Posterior cingulate gyrus (tissue), 11 donors: ENCODE measurements around the gene PGAP2.
A peak's percentile ranks its signal among the peaks of the same experiment; 100 is the strongest.

Experiments
- DNase-seq, 10 donors: peaks; one replicate each; pipeline versions ENCODE4 v3.0.0 to v3.0.0-alpha.2; 2020 to 2021; ENCODE audit warnings: mixed read lengths in 3 of 10
- intact Hi-C: fragments of 100-400 bp; cut with DNase I; formaldehyde crosslinking; loops from one replicate; pipeline ENCODE4 v1.15.1; 2023

PGAP2 gene

DNA sequence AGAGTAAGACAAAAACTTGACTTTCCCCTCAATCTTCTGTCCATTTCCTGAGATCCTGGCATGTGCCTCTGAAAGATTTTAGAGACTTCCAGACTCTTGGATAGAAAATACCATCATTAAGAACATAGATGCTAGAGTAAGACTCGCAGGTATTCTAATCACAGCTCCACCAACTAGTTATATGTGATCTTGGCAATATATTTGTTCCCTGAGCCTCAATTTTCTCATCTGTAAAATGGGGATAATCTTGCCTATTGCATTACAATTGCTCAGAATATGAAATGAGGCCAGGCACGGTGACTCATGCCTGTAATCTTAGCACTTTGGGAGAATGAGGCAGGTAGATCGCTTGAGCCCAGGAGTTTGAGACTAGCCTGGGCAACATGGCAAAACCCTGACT is 21.7 kb downstream of the PGAP2 start:
- intact Hi-C loops: no loop called here
- DNase-seq: no peak

DNA sequence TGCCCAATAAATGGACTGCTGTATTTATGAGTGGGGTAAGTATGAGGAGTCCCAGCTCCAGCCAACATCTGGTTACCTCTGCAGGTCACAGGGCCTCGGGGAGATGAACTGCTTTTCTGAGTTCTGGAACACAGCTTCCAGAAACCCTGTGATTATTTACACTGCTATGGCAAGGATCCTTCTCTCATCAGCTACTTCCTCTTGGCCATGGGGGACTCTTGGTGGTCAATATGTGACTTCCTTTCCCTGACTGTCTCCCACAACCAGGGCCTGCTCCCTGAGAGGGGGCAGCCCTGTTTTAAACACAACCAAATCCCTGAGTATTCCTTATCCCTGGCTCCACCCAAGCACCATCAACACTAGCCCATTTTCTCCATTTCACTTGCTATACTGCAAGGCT is 22.4 kb downstream of the PGAP2 start:
- DNase-seq: no peak
- intact Hi-C loops: no loop called here

DNA sequence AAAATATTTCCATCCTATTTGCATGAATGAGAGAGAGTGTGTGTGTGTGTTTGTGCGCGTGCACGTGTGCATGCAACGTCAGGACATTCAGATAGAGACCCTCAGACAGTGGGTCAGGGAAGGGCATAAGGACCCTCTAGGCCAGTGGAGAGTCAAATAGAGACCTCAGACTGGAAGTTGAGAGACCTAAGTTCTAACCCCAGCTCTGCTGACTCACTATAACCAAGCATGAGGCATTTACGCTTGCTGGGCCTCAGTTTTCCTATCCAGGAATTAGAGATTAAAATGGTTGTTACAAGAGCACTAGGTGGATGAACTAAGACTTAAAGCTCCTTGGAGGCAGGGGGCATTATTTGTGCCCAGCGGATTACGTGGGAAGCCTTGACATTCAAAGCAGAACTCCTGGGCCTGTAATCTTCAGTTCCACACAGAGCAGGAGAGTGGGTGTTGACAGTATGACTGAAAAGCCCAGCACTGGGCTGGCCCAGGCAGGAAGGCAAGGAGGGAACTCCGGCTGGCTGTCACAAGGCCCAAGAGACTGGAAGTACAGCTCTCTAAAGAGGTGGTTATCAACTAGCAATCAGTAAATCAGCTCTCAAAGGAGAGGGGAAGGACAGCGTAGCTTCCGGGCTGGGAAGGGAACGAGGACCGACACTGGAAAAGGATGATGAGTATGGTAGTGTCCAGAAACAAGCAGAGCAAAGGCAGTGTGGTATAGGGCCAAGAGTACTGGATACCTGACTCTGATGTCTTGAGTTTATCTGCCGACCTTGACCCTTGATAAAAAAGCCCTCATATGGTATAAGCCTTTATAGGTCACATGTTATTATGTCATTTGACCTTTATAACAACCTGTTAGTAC is 23.2 kb downstream of the PGAP2 start:
- DNase-seq: peak in 1 of 10 donors; percentile 82
- intact Hi-C loops: no loop called here

DNA sequence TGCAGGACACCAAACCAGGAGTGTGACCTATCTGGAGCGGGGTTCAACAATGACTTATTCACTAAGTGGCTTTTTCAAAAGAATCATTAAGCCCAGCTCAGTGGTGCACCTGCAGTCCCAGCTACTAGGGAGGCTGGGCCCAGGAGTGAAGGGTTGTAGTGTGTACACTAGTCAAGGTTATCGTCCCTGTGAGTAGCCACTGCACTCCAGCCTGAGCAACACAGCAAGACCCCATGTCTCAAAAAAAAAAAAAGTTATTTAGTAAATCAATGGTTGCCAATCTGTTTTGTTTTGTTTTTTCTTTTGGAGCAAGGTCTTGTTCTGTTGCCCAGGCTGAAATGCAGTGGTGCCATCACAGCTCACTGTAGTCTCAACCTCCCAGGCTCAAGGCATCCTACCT is 24.5 kb downstream of the PGAP2 start:
- intact Hi-C loops: no loop called here
- DNase-seq: peak in 1 of 10 donors; percentile 25

DNA sequence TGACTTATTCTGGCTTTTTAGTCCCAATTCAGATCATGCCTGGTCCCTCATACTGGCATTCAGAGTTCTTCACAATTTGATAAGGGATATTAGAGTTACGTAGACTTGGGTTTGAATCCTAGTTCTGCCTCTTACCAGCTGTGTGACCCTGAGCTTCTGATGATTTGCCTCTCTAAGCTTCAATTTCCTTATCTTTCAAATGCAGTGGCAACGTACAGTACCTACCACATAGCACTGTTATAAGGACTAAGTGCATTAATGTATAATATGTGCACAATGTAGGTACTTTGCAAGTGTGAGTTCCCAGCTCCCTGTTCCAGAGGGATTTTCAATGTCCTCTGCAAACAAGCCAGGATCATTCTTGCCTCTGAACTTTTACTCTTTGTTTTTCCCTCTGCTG is 25.1 kb downstream of the PGAP2 start:
- no peak for DNase-seq
- intact Hi-C loops: no loop called here

DNA sequence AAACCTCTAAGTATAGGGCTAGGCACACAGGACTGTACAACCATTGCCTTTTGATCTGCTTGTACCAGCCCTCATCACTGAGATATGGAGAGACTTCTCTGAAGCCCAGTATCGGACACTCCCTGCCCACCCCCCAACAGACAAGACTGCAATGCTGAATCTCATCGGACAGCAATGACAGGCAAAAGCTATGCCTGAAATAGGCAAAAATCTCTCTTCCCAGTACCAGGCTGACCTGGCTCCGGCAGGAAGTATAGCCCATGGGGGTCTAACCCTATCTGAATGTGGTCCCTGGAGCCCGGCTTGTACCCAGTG is 25.9 kb downstream of the PGAP2 start:
- intact Hi-C loops: no loop called here
- DNase-seq: no peak

DNA sequence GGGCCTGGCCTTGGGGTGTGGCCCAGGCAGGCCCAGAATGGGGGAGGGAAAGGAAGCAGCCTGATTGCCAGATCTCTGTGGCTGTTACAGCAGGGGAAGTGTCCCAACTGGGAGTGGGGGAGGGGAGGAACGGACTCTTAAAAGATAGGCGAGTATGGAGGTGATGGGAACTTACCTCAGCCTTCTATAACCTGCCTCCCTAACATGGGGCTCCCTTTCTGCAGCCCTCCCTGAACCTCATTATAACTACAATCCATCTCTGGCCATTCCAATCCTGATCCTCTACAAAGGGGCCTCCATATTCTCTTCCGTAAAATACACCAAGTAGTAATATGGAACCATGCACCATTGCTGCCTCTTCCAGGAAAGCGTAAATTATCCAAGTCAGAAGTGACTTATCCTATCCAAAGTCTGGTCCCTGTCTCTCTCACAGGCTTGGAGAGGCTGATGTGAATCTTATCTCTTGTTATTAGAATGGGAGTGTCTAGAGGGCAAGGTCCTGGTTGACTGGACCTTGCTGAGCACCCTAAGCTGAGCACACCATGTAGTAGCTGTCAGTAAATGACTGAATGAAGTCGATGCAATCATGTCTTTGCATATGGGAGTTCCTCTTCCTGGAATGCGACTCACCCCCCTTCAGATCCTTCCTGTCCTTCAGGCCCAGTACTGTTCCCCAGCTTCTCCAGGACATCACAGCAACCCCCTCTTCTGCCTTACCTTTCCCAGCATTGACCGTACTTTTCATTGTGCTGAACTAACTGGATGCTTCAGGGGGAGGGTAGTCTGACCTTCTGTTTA is 26.5 kb downstream of the PGAP2 start:
- intact Hi-C loops: no loop called here
- peak in 3 of 10 donors; percentile 28 to 83 (median 33) for DNase-seq

DNA sequence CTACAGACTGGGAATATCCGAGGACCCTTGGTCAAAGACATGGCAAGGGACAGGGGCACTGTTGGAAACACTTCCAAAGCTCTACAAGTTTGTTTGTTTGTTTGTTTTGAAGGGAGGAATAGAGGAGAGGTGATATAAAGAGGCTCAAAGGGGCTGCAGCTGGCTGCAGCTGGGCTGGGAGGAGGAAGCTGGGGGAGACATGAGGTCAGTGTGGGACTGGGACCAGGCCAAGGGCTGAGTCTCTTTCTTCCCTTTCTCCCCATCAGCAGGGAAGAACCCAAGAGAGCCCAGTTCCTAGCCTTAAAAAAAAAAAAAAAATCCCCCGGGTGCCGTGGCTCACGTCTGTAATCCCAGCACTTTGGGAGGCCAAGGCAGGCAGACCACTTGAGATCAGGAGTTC is 27.4 kb downstream of the PGAP2 start:
- intact Hi-C loops: no loop called here
- peak in 5 of 10 donors; percentile 38 to 87 (median 60) for DNase-seq

DNA sequence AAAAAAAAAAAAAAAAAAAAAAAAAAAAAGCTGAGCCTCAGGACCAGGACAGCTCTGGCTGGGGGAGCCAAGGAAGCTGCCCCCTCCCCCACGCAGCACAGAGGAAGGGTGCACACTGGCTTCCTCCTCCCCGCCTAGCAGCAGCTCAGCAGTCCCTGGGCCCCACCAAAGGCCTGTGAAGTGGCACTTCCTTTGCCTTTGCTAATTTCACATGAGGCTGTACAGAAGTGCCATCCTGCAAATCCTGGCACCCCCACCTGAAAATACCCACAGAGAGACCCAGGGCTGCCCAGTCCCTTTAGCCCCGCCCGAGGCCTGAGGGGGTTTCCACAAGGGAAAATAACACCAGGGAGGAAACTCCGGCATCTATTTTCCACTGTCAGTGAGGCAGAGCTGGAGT is 28.5 kb downstream of the PGAP2 start:
- peak in 1 of 10 donors; percentile 84 for DNase-seq

DNA sequence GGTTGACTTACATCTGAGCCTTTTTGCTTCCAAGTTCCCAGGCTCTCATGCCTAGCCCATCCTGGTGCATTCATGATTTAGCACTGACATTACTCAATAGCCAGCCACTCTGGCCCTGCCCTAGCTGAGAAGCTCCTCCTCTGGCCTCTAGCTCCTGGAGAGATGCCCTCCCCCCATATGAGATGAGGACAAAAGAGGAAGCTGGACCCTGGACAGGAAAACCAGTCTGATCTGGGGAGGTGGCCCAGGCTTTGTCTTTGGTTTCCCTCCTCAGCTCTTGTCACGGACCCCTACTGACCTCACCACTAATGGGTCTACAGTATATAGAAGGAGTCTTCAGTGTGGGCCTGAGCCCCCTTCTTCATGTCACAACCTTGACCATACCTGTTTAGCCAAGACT is 29.4 kb downstream of the PGAP2 start:
- intact Hi-C loops: no loop called here
- peak in 3 of 10 donors; percentile 20 to 86 (median 42) for DNase-seq

More for the DNA sequence above, 28.5 kb downstream of the PGAP2 start:
- intact Hi-C loops: no loop called here

DNA sequence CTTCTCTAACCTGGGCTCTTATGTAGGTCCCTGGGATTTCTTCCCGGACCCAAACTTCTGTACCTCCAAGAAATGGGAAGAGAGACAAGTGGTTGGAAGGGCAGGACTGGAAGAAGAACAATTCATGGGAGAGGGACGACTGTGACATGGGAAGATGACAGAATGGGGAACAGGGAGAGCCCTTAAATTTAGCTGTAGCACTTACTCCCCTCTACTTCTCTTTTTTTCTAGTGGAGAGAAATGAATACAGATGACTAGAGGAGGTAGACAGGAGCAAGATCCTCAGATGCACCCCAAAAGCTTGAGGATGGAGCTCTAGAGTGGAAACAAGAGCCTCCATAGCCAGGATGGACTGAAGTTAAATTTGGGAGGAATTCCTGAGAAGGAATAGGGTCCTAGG is 30.1 kb downstream of the PGAP2 start:
- no peak for DNase-seq
- intact Hi-C loops: no loop called here

DNA sequence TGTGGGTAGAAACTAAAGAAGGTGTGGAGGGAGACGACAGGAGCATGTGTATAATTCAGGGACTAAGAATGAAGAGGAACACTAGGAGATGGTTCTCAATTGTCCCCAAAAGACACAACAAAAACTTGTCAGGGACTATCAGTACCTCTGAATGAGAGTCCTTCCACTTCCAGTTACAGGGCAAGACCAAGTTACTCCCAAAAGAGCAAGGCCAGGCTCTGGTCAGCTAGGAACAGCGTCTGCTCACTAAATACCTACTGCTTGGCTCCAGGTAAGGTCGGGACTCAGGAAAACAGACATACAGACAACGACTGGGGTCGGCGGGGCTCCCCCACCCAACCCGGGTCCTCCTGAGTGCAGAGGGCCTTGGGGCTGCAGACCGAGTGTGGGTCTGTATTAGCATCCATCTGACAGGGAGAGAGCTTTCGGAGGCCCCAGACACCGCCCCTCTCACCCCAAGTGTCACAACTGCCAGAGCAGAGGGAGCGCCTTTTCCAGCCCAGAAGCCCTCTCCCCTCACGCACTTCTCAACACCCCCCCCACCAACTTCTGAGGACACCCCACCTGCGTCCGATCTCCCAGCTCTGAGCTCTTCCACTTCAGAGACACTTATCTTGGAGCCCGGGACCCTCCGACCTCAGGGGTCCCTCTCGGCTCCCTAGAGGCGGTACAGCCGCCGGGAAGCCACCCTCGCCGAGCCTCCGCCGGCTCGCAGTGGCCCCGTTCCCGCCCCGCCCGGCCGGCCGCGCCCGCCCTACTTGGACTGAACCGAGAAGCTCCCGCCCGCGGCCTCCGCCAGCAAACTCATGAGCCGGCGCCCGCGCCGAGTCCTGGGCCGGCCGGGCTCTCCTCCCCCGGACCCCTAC is 31.9 kb downstream of the PGAP2 start:
- no peak for DNase-seq
- intact Hi-C loops: loop anchor here (2.0 kb wide), 1 partner anchor 43 kb away; the partner anchor contains the start of gene NUP98

DNA sequence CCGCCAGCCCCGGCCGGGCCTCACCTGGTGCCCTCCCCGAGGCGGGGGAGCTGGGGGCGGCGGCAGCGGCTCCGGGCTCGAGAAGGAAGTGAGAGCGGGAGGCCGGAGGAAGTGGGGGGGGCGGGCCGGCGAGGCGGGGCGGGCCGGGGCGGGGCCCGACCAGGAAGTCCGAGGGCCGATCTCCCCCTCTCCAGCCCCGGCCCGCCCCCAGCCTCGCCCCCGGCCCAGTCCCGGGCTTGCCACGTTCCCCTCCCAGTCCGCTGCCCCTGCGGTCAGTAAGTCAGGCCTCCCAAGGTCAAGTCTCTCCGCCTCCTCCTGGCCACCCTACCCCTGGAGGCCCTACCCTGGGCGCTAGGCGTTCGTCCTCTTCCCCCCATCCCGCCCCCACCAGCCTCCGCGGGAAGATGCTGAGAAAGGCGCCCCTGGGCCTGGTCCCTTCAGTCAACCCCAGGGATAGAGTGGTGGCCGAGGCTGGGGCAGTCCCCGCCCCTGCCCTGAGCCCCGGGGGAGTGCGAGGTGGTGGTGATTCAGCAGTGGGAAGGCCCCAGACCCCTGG is 32.6 kb downstream of the PGAP2 start, which contains the start of gene RHOG:
Gene RHOG, minus strand, starts transcription at position 90 of the 556 bp plus-strand sequence. CDS start 12,821 bp downstream, outside the sequence.
- peak in 9 of 10 donors; percentile 53 to 95 (median 68) for DNase-seq
- intact Hi-C loops: loop anchor here (1.0 to 2.0 kb wide), 2 partner anchors 14 to 44 kb away; partner anchors contain the start of genes NUP98 and STIM1

DNA sequence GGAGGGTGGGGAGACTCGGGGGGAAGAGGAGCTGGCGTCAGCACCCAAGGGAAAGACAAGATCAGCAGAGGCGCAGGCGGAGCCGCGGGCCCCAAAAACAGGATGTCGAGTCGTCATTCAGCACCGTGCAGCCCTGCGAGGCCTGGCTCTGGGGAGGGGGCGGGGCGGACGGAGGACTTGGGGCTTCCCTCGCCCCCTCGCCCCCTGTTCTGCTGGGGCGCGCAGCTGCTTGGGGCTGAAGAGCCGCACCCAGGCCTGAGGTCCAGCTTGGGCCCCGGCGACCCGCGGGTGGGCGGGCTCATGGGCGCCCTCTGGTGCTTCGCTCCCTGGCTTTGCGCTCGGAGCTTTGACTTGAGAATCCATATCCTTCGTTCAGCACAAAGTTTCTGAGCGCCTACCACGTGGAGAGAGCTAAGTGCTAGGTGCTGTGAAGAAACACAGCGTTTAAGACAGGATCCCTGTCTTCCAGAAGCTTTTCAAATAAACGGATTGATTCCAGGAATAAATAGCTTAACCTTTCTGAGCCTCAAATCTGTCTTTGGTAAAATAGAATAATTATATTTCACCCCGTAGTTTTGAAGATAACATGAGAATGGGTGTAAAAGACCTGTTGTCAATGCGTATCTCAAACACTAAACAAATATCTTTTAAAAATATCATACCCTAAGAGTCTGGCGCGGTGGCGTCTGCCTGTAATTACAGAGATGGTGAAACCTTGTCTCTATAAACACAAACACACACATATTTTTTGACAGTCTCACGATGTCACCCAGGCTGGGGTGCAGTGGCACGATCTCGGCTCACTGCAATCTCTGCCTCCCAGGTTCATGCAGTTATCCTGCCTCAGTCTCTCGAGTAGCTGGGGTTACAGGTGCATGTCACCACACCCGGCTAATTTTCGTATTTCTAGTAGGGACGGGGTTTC is 33.3 kb downstream of the PGAP2 start:
- intact Hi-C loops: loop anchor here (1.0 to 2.0 kb wide), 2 partner anchors 14 to 45 kb away; partner anchors contain the start of genes NUP98 and STIM1
- peak; percentile 75 to 97 (median 86) for DNase-seq

DNA sequence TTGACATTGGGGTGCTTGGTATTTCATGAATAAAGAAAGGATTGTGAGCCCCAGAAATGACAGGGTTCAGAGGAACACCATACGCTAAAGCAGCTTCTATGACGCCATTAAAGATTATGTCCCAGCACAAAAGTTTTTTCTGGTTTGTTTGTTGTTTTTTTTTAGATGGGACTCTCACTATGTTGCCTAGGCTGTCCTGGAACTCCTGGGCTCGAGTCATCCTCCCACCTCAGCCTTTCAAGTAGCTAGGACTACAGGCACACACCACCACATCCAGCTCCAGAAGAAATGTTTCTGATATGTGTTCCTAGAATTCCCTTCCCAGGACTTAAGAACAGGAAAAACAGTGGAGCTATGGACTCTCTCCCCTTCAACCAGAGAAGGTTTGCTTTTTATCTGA is 35.0 kb downstream of the PGAP2 start:
- intact Hi-C loops: no loop called here
- DNase-seq: no peak

DNA sequence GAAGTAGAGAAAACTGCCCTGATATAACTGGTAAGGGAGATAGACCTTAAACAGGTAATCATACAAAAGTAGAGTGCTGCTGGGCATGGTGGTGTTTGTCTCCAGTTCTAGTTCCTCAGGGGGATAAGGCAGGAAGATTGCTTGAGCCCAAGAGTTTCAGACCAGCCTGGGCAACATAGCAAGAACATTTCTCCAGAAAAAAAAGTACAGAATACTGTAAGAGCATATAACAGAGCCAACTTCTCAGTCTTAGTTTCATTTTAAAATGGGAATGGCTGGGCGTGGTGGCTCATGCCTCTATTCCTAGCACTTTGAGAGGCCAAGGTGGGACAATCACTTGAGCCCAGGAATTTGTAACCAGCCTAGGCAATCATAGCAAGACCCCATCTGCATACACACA is 36.9 kb downstream of the PGAP2 start:
- DNase-seq: no peak
- intact Hi-C loops: no loop called here

DNA sequence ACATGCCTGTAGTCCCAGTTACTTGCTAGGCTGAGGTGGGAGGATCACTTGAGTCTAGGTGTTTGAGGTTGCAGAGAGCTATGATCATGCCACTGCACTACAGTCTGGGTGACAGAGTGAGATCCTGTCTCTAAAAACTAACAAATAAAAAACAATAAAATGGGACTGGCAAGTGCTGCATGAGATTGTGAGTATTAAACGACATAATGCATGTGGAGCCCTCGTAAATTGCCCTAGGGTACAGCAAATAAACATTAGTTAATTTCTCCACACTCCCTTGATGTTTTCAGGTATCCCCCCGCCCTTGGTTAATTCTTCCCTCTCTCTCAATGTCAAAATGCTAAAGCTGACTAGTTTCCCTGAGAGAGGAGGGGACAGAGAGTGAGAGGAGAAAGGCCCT is 37.3 kb downstream of the PGAP2 start:
- intact Hi-C loops: no loop called here

DNA sequence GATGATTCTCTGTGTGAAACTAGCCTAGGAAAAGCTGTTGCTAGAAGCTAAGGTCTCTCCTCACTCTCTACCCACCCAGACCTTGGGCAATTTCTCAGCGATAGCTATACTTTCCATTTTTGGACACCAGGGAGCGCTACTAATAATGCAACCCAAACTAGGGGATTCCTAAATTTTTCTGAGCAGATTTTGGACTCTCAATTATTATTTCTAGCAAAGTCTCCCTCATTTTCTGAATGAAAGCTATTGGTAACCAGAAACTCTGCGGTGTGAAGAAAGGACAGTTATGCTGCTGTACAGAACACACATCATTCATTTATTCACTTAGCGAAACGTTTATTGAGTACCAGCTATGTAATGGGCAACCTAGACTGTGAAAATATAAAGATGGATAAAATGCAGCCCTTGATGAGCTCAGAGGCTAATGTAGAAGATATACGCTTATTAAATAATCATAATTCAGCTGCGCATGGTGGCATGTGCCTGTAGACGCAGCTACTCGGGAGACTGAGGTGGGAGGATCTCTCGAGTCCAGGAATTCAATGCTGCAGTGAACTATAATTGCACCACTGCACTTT is 41.0 kb downstream of the PGAP2 start:
- DNase-seq: no peak
- intact Hi-C loops: no loop called here

More for the DNA sequence above, 37.3 kb downstream of the PGAP2 start:
- DNase-seq: no peak

DNA sequence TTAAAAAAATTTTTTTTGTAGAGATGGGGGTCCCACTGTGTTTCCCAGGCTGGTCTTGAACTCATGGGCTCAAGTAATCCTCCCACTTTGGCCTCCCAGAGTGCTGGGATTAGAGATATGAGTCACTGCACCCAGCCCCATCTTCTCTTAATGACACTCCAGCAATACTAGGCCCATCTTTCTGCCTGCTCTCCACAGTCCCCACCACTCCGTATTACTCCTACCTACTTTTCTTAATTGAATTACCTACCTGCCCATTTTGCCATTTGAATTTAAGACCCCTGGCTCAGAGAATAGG is 45.1 kb downstream of the PGAP2 start:
- intact Hi-C loops: loop anchor here (10.0 kb wide), 1 partner anchor 131 kb away; no protein-coding TSS in a partner anchor
- no peak for DNase-seq
